Common myeloid progenitor, CD34-positive (primary cell): ENCODE data around the gene ATXN10. TPM values are rescaled to one million over a fixed set of nuclear protein-coding genes. Genes with fewer than 3 reads are reported as not detected.
A peak's percentile ranks its signal among the peaks of the same experiment; 100 is the strongest.
"Not testable (repeated sequence)": the region's sequence is repeated elsewhere in the genome, so short reads cannot be mapped to it uniquely, and the experiment has no call there.

Source experiments
- CTCF ChIA-PET: fragments of 350-600 bp; sonication (Branson Sonifier 250); formaldehyde crosslinking; loops from one replicate; lab custom pipeline; 2021; ENCODE audit warnings: antibody characterized with exemption; lab: Charles Lee
- POLR2A ChIA-PET: fragments of 350-600 bp; sonication (Branson Sonifier 250); formaldehyde crosslinking; loops from one replicate; lab custom pipeline; 2021; ENCODE audit warnings: antibody characterized with exemption; lab: Charles Lee
- DNase-seq, 3 donors: peaks; one replicate each; pipeline versions ENCODE4 v3.0.0 to v3.0.0-alpha.2; 2013
- H3K27ac ChIP-seq, 2 experiments: 1 replicate in 1 of 2; 2 replicates in 1 of 2; pipeline ENCODE4 v1.7.0; 2013; ENCODE audit warnings: inconsistent platforms in 2 of 2, low read length in 2 of 2, mild to moderate bottlenecking in 2 of 2, low read depth in 1 of 2, moderate library complexity in 1 of 2; ENCODE audit not compliant: severe bottlenecking in 2 of 2, insufficient read depth in 1 of 2, poor library complexity in 1 of 2
- H3K27me3 ChIP-seq, 5 experiments: replicated peaks in 2 of 5; 1 replicate in 3 of 5; 2 replicates in 2 of 5; pipeline versions ENCODE4 v1.6.1 to v1.7.0; 2013; ENCODE audit warnings: low read length in 4 of 5, mild to moderate bottlenecking in 2 of 5, moderate library complexity in 2 of 5, inconsistent platforms in 1 of 5; ENCODE audit not compliant: insufficient read depth in 5 of 5, control insufficient read depth in 4 of 5
- H3K36me3 ChIP-seq, 4 experiments: 1 replicate in 2 of 4; 2 replicates in 2 of 4; pipeline versions ENCODE4 v1.6.1 to v1.7.0; 2013; ENCODE audit warnings: low read length in 3 of 4, control low read depth in 1 of 4, mild to moderate bottlenecking in 1 of 4; ENCODE audit not compliant: control insufficient read depth in 4 of 4, insufficient read depth in 4 of 4
- H3K4me1 ChIP-seq, 4 experiments: 1 replicate in 3 of 4; 2 replicates in 1 of 4; pipeline versions ENCODE4 v1.6.1 to v1.7.1; 2013; ENCODE audit warnings: low read length in 3 of 4, mild to moderate bottlenecking in 3 of 4, control low read depth in 1 of 4, inconsistent platforms in 1 of 4, moderate library complexity in 1 of 4; ENCODE audit not compliant: control insufficient read depth in 4 of 4, insufficient read depth in 4 of 4; ENCODE audit errors: control extremely low read depth in 1 of 4
- H3K4me3 ChIP-seq, 7 experiments: 1 replicate in 4 of 7; 2 replicates in 3 of 7; pipeline versions ENCODE4 v1.5.1 to v1.7.0; 2013; ENCODE audit warnings: mild to moderate bottlenecking in 7 of 7, low read length in 6 of 7, moderate library complexity in 6 of 7, inconsistent platforms in 2 of 7, low read depth in 2 of 7, control low read depth in 1 of 7; ENCODE audit not compliant: insufficient read depth in 4 of 7, control insufficient read depth in 1 of 7; ENCODE audit errors: extremely low read depth in 1 of 7
- H3K9me3 ChIP-seq, 5 experiments: 1 replicate in 4 of 5; 2 replicates in 1 of 5; pipeline versions ENCODE4 v1.6.1 to v1.7.1; 2013; ENCODE audit warnings: low read length in 4 of 5, mild to moderate bottlenecking in 2 of 5, inconsistent platforms in 1 of 5, low read depth in 1 of 5, moderate library complexity in 1 of 5; ENCODE audit not compliant: control insufficient read depth in 4 of 5, insufficient read depth in 2 of 5; ENCODE audit errors: control extremely low read depth in 1 of 5
- WGBS: methylation state at CpG from one replicate; pipeline ENCODE4 v1.1.5; 2013; ENCODE audit not compliant: insufficient coverage; 5-methylcytosine and 5-hydroxymethylcytosine counted together
- polyA plus RNA-seq: library from polyadenylated mRNA; unstranded; fragments of 120-200 nt; gene quantifications from one replicate; pipeline ENCODE4 v1.2.1, GENCODE V29; 2013

Gene ATXN10, protein sequence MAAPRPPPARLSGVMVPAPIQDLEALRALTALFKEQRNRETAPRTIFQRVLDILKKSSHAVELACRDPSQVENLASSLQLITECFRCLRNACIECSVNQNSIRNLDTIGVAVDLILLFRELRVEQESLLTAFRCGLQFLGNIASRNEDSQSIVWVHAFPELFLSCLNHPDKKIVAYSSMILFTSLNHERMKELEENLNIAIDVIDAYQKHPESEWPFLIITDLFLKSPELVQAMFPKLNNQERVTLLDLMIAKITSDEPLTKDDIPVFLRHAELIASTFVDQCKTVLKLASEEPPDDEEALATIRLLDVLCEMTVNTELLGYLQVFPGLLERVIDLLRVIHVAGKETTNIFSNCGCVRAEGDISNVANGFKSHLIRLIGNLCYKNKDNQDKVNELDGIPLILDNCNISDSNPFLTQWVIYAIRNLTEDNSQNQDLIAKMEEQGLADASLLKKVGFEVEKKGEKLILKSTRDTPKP
- polyA plus RNA-seq = 124 TPM

DNA sequence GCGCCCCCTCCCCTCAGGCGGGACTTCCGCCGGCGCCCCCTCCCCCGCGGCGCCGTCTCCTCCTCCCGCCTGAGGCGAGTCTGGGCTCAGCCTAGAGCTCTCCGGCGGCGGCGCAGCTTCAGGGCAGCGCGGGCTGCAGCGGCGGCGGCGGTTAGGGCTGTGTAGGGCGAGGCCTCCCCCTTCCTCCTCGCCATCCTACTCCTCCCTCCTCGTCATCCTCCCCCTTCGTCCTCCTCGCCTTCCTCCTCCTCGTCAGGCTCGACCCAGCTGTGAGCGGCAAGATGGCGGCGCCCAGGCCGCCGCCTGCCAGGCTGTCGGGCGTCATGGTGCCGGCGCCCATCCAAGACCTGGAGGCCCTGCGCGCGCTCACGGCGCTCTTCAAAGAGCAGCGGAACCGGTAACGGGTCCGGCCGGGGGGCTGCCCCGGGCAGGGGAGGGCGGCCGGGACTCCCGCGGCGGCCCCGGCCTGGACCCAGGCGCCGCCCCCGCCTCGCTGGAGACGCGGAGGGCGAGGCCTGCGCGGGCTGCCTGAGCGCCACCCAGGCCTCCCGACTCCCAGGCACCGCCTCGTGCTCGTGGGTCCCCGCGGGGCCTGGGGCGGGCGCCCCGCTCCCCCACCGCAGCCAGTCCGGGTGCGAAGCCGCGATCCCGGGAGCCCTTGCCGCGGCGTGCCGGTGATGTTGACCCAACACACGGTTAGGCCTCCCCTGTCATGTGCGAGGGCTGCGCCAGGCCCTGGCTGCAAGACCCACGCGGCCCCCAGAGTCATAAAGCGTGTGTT is at the start of gene ATXN10:
ATXN10 (plus strand) TSS at position 52 of the 781 bp plus-strand sequence; CDS start at position 282, 230 bp downstream.
- 0% methylated on average over 78 of the region's 89 CpGs for WGBS
- H3K4me1 ChIP-seq = peaks cover 12 to 30% (median 20%) of the 10 kb centered on the region in 4 experiments
- CTCF ChIA-PET = no interaction called here
- no peaks in the 10 kb centered on the region for H3K36me3 ChIP-seq
- peak; percentile 63 to 85 (median 70) for DNase-seq
- H3K9me3 ChIP-seq = no peaks in the 10 kb centered on the region
- POLR2A ChIA-PET = no interaction called here
- H3K4me3 ChIP-seq = peak within 1 kb of the TSS; percentile 28 to 94 (median 77)
- no peaks in the 10 kb centered on the region for H3K27me3 ChIP-seq
- peak within 1 kb of the TSS; percentile 46 to 75 for H3K27ac ChIP-seq

DNA sequence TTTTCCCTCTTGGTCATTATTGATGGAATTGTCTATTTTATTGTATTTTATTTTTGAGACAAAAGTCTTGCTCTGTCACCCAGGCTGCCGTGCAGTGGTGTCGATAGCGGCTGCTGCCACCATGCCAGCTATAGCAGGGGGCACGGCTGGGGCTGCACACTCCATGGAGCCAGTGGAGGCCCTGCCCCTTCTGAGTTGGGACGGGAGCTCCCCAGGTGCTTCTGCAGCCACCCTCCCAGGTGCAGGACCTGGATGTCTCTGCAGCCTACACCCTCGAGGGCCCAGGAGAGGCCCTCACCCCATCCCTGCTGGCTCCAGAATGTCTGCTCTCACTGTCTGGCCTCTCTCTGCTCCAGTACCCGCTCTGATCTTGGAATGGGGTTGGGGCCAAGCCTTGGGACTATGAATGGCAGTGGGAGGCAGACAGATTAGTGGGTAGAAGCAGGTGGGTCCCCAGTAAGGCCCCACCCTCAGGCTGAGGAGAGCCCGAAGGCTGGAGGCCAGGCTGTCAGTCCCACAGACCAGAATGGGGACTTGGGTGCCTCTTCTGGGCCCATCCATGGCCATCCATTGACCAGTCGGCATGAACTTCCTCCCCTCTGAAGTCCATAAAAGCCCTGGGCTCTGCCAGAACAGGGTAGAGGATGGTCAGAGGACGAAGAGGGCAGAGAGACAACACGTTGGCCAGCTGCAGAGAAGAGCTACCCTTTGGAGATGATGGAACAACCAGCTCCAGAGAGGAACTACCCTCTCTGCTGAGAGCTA is 49.6 kb upstream of the ATXN10 start:
- WGBS = 96% methylated on average over 8 of the region's 11 CpGs
- Histone ChIP-seq H3K27me3 (peaks cover 0 to 6% (median 0%) of the 10 kb centered on the region in 5 experiments), H3K4me1 (peaks cover 0 to 3% (median 0%) of the 10 kb centered on the region in 4 experiments), H3K9me3 (no peaks in the 10 kb centered on the region), H3K4me3 (no peak overlapping the region), H3K36me3 (no peaks in the 10 kb centered on the region), H3K27ac (no peak overlapping the region)
- ChIA-PET CTCF (interaction anchor here (0.9 kb wide), 1 partner anchor 16 kb away, joined by 3 read pairs; no protein-coding TSS in a partner anchor), POLR2A (no interaction called here)
- DNase-seq = no peak

DNA sequence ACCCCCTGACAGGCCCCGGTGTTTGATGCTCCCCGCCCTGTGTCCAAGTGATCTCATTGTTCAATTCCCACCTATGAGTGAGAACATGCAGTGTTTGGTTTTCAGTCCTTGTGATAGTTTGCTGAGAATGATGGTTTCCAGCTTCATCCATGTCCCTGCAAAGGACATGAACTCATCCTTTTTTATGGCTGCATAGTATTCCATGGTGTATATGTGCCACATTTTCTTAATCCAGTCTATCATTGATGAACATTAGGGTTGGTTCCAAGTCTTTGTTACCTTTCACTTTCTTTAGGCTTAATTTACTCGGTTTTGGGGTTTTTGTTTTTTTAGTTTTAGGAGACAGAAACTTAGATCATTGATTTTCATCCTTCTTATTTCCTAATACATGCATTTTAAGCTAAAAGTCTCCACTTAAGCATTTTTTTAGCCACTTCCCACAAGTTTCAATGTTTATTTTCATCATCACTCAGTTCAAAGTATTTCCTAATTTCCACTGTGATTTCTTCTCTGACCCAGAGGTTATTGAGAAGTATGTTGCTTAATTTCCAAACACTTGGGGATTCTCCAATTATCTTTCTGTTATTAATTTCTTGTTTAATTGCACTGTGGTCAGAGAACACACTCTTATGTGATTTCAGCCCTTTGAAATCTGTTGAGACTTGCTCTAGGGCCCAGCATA is 48.0 kb upstream of the ATXN10 start:
- H3K27me3 ChIP-seq, DNase-seq, H3K4me3 ChIP-seq, H3K36me3 ChIP-seq, H3K27ac ChIP-seq, H3K9me3 ChIP-seq, H3K4me1 ChIP-seq, POLR2A ChIA-PET: not testable (repeated sequence)
- no CpG with 5 or more reads among the region's 3 CpGs for WGBS
- CTCF ChIA-PET = interaction anchor here (1.0 to 1.1 kb wide), 2 partner anchors 16 to 20 kb away, joined by 3 to 5 read pairs; no protein-coding TSS in a partner anchor

DNA sequence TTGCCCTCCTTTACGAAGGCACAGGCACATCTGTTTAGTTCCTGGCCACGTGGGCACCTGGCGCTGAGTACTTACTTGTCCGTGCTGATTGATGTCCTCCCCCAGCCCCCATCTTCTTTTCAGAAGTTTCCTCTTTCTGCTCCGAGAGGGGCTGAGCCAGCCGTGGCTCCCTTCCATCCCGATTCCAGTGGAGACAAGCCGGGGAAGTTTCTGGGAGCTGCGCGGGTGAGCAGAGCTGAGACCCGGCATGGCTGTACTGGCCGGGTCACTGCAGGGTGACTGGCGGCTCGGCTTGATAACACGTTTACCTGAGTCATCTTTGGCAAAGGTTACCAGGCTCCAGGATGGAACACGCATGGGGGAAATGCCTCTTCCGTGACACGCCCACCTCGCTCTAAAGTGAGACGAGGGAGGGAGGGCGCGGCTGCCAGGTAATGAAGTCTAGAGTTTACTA is 45.4 kb upstream of the ATXN10 start:
- ChIA-PET POLR2A (no interaction called here), CTCF (interaction anchor here (1.1 kb wide), 2 partner anchors 11 to 14 kb away, joined by 3 read pairs; no protein-coding TSS in a partner anchor)
- WGBS = 82% methylated on average over 21 of the region's 22 CpGs
- Histone ChIP-seq H3K36me3 (no peaks in the 10 kb centered on the region), H3K4me1 (peaks cover 0 to 4% (median 1%) of the 10 kb centered on the region in 4 experiments), H3K4me3 (no peak overlapping the region), H3K9me3 (no peaks in the 10 kb centered on the region), H3K27ac (no peak overlapping the region), H3K27me3 (peaks cover 0 to 21% (median 1%) of the 10 kb centered on the region in 5 experiments)
- no peak for DNase-seq

DNA sequence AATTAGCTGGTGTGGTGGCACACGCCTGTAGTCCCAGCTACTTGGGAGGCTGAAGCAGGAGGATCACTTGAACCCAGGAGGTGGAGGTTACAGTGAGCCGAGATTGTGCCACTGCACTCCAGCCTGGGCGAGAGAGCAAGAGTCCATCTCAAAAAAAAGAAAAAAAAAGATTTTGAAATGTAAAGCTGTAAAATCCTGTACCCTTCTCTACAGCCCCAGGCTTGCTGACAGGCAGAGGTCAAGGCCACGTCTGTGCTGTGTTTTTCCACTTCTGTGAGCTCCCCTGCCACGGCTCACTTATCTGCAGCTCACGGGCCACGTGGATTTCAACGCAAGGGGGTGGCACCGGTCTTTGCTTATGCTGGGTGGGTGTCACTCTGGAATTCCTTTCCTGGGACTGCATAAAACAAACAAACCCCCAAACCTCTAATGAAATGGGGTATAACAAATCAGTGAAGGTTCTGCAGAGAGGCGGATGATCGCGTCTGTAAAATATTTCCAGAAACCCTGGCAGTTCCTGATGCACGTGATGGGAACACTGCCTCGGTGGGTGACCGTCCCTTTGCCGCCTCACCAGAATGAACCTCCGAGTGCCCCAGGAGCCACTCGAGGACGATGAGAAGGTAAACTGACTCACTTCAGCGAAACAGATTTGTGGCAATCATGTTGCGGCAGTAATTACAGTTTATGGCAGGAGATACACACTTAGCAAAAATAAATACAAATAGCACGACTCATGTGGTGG is 44.0 kb upstream of the ATXN10 start:
- Histone ChIP-seq H3K27ac (no peak overlapping the region), H3K27me3 (peaks cover 0 to 35% (median 4%) of the 10 kb centered on the region in 5 experiments), H3K4me3 (no peak overlapping the region), H3K9me3 (no peaks in the 10 kb centered on the region), H3K36me3 (no peaks in the 10 kb centered on the region), H3K4me1 (peaks cover 0 to 5% (median 1%) of the 10 kb centered on the region in 4 experiments)
- DNase-seq = no peak
- CTCF ChIA-PET = interaction anchor here (0.8 to 2.9 kb wide), 3 partner anchors 10 to 344 kb away, joined by 3 to 11 read pairs (median 3); no protein-coding TSS in a partner anchor
- 94% methylated on average over 13 of the region's 22 CpGs for WGBS
- POLR2A ChIA-PET = no interaction called here
